Sigmoid colon (tissue), 7 donors: ENCODE measurements around the gene FOXP1. TPM values are rescaled to one million over a fixed set of nuclear protein-coding genes. Genes with fewer than 3 reads are reported as not detected.

Experiments
- DNase-seq: peaks from one replicate; pipeline ENCODE4 v3.0.0-alpha.2; 2019
- H3K27ac ChIP-seq, 4 donors: fragments of 200-600 bp; sonication (generic); one replicate each; pipeline ENCODE4 v1.5.1; 2016 to 2019; ENCODE audit warnings: mild to moderate bottlenecking in 1 of 4
- H3K27me3 ChIP-seq, 3 donors: fragments of 200-600 bp; sonication (generic); one replicate each; pipeline ENCODE4 v1.5.1; 2019; ENCODE audit warnings: mild to moderate bottlenecking in 1 of 3
- H3K36me3 ChIP-seq, 4 donors: fragments of 200-600 bp; sonication (generic); one replicate each; pipeline ENCODE4 v1.5.1; 2016 to 2019
- H3K4me1 ChIP-seq, 4 donors: fragments of 200-600 bp; sonication (generic); one replicate each; pipeline ENCODE4 v1.5.1; 2017 to 2019
- H3K4me3 ChIP-seq, 4 donors: fragments of 200-600 bp; sonication (generic); one replicate each; pipeline ENCODE4 v1.5.1; 2017 to 2019; ENCODE audit warnings: mild to moderate bottlenecking in 2 of 4, moderate library complexity in 1 of 4
- H3K9me3 ChIP-seq, 4 donors: fragments of 200-600 bp in 3 of 4; sonication (generic) in 3 of 4; one replicate each; pipeline versions ENCODE4 v1.5.1 to v1.6.1; 2013 to 2019
- EP300 ChIP-seq, 4 donors: sonication (generic); formaldehyde crosslinking; IDR thresholded peaks; one replicate each; pipeline ENCODE4 v1.6.1; 2017; ENCODE audit warnings: antibody characterized with exemption in 4 of 4
- POLR2A ChIP-seq, 2 donors: fragments of 450-650 bp; IDR thresholded peaks; one replicate each; pipeline ENCODE4 v1.6.1; 2016; ENCODE audit warnings: antibody characterized with exemption in 2 of 2, mild to moderate bottlenecking in 2 of 2, moderate library complexity in 2 of 2
- POLR2AphosphoS5 ChIP-seq, 4 donors: sonication (generic); formaldehyde crosslinking; IDR thresholded peaks; one replicate each; pipeline ENCODE4 v1.6.1; 2017; ENCODE audit warnings: antibody characterized with exemption in 4 of 4
- WGBS, 2 donors: extraction: QIAGEN DNeasy Blood & Tissue Kit; methylation state at CpG; one replicate each; pipeline ENCODE4 v1.1.7; 2013; 5-methylcytosine and 5-hydroxymethylcytosine counted together
- intact Hi-C: fragments of 100-400 bp; cut with DNase I; formaldehyde crosslinking; loops from one replicate; pipeline ENCODE4 v1.15.1; 2023
- polyA plus RNA-seq, 3 donors: library from polyadenylated mRNA; stranded (reverse); fragments of 200-250 nt; gene quantifications; one replicate each; pipeline ENCODE4 v1.2.3, GENCODE V29; 2013
- total RNA-seq, 4 donors: library from RNA; depleted of rRNA; stranded (reverse); fragments of >200 nt; gene quantifications; one replicate each; pipeline ENCODE4 v1.1.0, GENCODE V29; 2016
- TF ChIP-seq, protein P1 (sequence below), 4 experiments: fragments of 450-650 bp in 3 of 4; fragments of 200-600 bp in 1 of 4; IDR thresholded peaks; one replicate each; pipeline ENCODE4 v1.5.1; 2016 to 2019; ENCODE audit warnings: antibody characterized with exemption in 4 of 4, mild to moderate bottlenecking in 3 of 4, moderate library complexity in 2 of 4
- donor health status: healthy with polysubstance abuse.
- donor health status: Bipolar disorder and iron deficiency.
- donor health status: healthy.

FOXP1 gene
- total and polyA plus RNA-seq, 7 donors: 13.8 to 232 (median 139) TPM

DNA sequence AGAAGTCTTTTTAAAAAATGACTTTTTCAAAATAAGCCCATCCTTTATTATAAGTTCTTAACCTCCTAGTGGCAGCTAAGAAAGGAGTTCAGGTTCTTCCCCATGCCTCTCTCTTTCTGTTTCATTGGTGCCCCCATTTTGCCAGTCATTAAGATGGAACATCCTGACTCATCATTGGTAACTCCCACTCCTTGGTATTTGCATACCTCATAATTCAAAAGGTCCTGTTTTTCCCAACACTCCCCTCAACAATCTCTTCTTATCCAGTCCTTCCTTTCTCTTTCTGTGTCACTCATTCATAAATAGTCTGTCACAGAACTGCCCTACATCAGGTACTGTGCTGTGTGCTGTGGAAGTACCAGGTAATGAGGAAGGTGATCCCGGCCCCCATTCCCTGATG lies 394.0 kb downstream of the FOXP1 start:
- 95 to 96% methylated on average over 1 of the region's 1 CpG for WGBS, 2 donors
- no peak for TF ChIP-seq EP300 (IDR thresholded peaks at IDR 0.05)
- no peak for TF ChIP-seq POLR2A (IDR thresholded peaks at IDR 0.05)
- TF ChIP-seq, protein P1, sequence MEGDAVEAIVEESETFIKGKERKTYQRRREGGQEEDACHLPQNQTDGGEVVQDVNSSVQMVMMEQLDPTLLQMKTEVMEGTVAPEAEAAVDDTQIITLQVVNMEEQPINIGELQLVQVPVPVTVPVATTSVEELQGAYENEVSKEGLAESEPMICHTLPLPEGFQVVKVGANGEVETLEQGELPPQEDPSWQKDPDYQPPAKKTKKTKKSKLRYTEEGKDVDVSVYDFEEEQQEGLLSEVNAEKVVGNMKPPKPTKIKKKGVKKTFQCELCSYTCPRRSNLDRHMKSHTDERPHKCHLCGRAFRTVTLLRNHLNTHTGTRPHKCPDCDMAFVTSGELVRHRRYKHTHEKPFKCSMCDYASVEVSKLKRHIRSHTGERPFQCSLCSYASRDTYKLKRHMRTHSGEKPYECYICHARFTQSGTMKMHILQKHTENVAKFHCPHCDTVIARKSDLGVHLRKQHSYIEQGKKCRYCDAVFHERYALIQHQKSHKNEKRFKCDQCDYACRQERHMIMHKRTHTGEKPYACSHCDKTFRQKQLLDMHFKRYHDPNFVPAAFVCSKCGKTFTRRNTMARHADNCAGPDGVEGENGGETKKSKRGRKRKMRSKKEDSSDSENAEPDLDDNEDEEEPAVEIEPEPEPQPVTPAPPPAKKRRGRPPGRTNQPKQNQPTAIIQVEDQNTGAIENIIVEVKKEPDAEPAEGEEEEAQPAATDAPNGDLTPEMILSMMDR (IDR thresholded peaks at IDR 0.05): no peak
- no peak for TF ChIP-seq POLR2AphosphoS5 (IDR thresholded peaks at IDR 0.05)
- Histone ChIP-seq H3K4me1 (peaks cover 0 to 15% (median 3%) of the 10 kb centered on the region in 4 donors), H3K9me3 (no peaks in the 10 kb centered on the region), H3K27ac (no peak overlapping the region), H3K4me3 (no peak overlapping the region), H3K36me3 (peaks cover 0 to 7% (median 2%) of the 10 kb centered on the region in 4 donors), H3K27me3 (no peaks in the 10 kb centered on the region)
- DNase-seq: no peak
- intact Hi-C loops: no loop called here

DNA sequence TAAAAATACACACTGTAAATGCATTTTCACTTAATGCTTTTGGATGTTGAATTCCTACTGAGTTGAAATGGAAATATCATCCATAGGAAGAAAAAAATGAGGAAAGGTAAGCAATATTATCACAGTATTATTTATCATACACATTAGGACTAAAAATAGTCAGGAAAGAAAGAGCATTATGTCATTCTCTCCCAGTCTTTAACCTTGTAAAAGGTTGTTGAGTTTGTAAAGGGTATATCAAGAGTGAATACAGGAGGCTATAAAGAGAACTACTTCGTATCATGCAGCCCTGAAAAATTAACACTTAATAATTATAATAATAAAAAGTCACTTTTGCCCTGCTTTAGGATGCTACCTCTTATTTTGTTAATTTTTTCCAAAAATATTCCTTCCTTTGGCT lies 395.8 kb downstream of the FOXP1 start:
- no peak for DNase-seq
- peaks cover 0 to 26% (median 17%) of the 10 kb centered on the region in 4 donors for H3K4me1 ChIP-seq
- TF ChIP-seq POLR2AphosphoS5 (IDR thresholded peaks at IDR 0.05) (no peak), EP300 (IDR thresholded peaks at IDR 0.05) (no peak), POLR2A (IDR thresholded peaks at IDR 0.05) (no peak)
- TF ChIP-seq, protein P1 (IDR thresholded peaks at IDR 0.05): no peak
- no peaks in the 10 kb centered on the region for H3K27me3 ChIP-seq
- intact Hi-C loops: no loop called here
- H3K9me3 ChIP-seq: no peaks in the 10 kb centered on the region
- no peak overlapping the region for H3K4me3 ChIP-seq
- 93 to 96% methylated on average over 1 of the region's 1 CpG for WGBS, 2 donors
- H3K36me3 ChIP-seq: peaks cover 0 to 7% (median 2%) of the 10 kb centered on the region in 4 donors
- H3K27ac ChIP-seq: no peak overlapping the region

DNA sequence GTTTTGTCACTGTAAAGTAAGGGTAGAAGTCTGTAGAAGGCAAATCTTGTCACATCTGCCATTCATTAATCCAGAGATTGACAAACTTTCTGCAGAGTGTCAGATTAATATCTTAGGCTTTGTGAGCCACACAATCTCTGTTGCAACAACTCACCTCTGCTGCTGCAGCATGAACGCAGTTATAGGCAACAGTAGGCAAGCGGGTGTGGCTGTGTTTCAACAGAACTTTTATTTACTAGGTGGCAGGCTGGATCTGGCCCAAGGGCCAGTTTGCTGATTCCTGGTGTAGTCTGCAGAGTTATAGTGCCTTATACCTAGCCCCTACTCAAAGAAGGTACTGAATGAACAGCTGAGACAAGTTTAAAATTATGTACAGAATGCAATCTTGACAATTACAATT lies 396.7 kb downstream of the FOXP1 start:
- Histone ChIP-seq H3K9me3 (no peaks in the 10 kb centered on the region), H3K4me1 (peaks cover 0 to 23% (median 17%) of the 10 kb centered on the region in 4 donors), H3K27me3 (no peaks in the 10 kb centered on the region), H3K4me3 (no peak overlapping the region), H3K36me3 (peaks cover 0 to 7% (median 2%) of the 10 kb centered on the region in 4 donors), H3K27ac (no peak overlapping the region)
- DNase-seq: no peak
- 61 to 88% methylated on average over 2 of the region's 2 CpGs for WGBS, 2 donors
- TF ChIP-seq, protein P1 (IDR thresholded peaks at IDR 0.05): no peak
- TF ChIP-seq POLR2A (IDR thresholded peaks at IDR 0.05) (no peak), EP300 (IDR thresholded peaks at IDR 0.05) (no peak), POLR2AphosphoS5 (IDR thresholded peaks at IDR 0.05) (no peak)
- intact Hi-C loops: no loop called here

DNA sequence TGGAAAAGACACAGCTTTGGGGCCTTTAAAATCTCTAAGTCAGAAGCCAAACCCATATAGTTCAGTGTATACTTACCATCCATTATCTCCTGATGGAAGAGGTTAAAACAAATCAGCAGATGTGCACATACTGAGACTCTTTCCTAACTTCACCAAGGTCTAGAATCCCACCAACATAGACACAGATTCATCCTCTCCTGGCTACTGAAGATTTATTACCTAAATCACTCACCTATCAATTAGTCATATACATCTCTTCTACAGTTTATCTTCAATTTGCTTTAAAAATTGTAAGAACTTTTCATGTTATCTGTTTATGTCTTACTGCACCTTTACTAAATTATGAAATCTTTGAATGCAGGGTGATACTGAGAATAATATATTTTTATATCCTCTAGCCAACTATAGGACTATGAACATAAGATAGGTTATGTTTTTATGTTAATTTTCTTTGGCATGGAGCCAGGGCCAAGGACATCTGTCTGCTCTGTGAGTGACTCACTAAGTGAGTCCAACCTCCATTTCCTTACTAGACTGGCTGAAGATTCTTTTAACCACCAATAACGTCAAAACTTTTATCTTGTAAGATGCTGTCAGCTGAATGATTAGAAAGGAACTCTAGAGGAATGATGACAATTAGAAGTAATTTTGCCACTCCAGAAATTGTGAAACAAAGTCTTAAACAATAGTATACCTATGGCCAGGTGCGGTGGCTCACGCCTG lies 397.6 kb downstream of the FOXP1 start:
- DNase-seq: no peak
- TF ChIP-seq POLR2A (IDR thresholded peaks at IDR 0.05): no peak
- TF ChIP-seq, protein P1 (IDR thresholded peaks at IDR 0.05): no peak
- TF ChIP-seq POLR2AphosphoS5 (IDR thresholded peaks at IDR 0.05): no peak
- no peak for TF ChIP-seq EP300 (IDR thresholded peaks at IDR 0.05)
- intact Hi-C loops: no loop called here
- no peak overlapping the region for H3K4me3 ChIP-seq
- peaks cover 0 to 7% (median 2%) of the 10 kb centered on the region in 4 donors for H3K36me3 ChIP-seq
- 71 to 72% methylated on average over 3 of the region's 3 CpGs for WGBS, 2 donors
- H3K27ac ChIP-seq: no peak overlapping the region
- H3K27me3 ChIP-seq: no peaks in the 10 kb centered on the region
- H3K9me3 ChIP-seq: no peaks in the 10 kb centered on the region
- H3K4me1 ChIP-seq: peaks cover 0 to 19% (median 14%) of the 10 kb centered on the region in 4 donors
